HG03280 (cell line): ENCODE measurements around the gene FARP2.
"Not testable (repeated sequence)": the region's sequence is repeated elsewhere in the genome, so short reads cannot be mapped to it uniquely, and the experiment has no call there.

ENCODE experiments used
- ATAC-seq: cut with Tn5 transposase; IDR thresholded peaks from one replicate; pipeline ENCODE4 v1.9.1; 2021; ENCODE audit warnings: mild to moderate bottlenecking, moderate library complexity; ENCODE audit not compliant: unreplicated experiment

FARP2 gene

GRCh38 chr2:241359481-241360045 is 3.5 kb downstream of the FARP2 start:
- ATAC-seq: no peak

- ATAC-seq: no peak
These were observed 7.3 kb downstream of the FARP2 start for GRCh38 chr2:241363426-241363825.

DNA sequence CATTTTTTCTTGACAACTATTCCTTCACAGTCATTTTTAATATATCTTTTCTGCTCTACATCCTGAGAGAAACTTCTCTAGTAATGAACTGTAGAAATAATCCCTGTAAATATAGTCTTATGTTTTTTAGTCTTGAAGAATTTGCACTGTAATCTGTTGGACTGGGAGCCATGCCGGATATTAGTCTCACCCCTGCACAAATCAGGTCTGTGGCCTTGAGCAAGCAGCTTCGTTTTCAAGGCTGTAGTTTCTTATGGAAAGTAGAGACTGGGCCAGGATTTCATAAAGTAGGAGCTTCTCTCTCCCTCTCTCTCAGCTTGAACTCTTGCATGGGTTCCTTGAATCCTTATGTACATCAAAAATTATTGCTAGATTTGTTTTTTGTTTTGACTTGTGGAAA is 8.7 kb downstream of the FARP2 start:
- ATAC-seq: no peak

DNA sequence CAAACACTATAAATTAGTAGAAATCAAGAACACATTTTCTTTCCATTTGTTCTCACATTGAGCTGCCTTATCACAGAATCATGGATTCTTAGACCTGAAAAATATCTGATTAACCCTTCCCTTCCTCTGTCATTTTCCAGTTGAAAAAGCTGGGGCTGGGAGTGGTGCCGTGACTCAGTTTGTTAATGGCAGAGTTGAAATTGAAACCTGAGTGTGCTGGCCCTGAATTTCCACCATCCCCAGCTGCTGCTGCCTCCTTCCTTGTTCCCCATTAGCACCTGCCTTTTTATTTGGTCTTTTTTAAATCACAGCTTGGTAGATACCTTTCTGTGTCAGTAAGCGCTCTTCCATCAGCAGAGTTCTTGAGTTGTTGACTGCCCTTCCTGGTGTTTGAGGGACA is 10.6 kb downstream of the FARP2 start:
- no peak for ATAC-seq

- ATAC-seq: no peak
These were observed 12.6 kb downstream of the FARP2 start for GRCh38 chr2:241368643-241369042.

- no peak for ATAC-seq
These were observed 16.4 kb downstream of the FARP2 start for GRCh38 chr2:241372361-241372992.

DNA sequence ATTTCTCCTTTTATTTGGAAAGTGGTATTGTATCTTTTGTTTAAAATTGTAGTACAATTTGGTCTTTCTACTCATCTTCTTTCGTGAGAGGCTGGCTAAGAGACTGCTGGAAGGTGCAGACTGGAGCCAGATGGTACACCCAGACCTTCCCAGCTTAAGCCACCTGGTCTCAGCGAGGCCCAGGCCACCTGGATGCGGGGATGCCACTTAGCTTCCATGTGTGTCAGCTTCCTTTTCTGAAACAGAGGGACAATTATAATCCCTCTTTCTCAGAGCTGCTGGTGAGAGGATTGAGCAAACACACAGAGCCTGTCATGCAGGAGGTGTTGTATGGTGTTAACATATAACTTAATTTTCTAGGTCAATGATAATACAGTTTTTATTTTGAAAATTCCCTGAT is 17.4 kb downstream of the FARP2 start:
- no peak for ATAC-seq

DNA sequence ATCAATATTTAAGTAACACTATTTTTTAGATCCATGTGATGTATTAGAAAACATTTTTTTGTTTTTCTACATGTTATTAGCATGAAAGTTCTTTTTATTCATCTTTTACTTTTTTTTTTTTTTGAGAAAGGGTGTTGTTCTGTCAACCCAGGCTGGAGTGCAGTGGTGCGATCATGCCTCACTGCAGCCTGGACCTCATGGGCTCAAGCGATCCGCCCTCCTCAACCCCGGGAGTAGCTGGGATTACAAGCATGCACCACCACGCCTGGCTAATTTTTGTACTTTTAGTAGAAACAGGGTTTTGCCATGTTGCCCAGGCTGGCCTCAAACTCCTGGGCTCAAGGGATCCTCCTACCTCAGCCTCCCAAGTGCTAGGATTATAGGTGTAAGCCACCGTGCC is 17.8 kb downstream of the FARP2 start:
- ATAC-seq: not testable (repeated sequence)

DNA sequence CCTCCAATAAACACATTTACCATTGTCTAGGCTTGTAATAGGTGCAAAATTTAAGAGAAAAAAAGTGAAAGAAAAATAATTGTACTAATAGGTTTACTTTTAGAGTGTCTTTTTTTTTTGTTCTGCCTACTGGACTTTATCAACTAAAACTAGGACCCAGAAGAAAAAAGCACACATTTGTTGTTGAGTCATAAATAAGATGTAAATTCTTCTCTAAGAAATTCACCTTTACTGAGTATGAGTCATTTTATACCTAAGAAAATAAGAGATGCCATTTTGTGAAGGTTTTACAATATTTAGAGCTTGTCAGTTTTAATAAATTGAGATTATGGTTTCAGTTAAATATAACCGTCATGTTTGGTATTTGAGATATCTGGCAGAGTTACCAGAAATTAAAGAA is 19.2 kb downstream of the FARP2 start:
- no peak for ATAC-seq

- no peak for ATAC-seq
These were observed 20.7 kb downstream of the FARP2 start for GRCh38 chr2:241376808-241377207.

DNA sequence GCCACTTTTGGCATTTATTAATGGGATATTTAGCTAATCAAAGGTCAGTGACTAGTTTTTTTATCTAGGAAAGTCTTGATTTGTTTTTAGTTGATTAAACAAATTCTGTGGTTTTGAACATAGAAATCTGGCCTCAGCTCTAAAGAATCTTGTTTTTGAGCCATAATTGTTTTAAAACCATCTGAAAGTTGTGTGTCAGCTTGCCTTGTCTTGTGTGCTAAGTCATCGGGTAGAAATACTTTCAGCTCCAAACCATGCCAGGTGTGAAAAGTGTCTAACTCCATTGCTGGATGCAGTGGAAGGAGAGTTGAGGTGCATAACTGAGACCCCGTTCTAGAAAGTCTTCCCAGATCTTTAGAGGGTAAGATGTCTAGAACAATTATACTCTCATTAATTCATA is 22.7 kb downstream of the FARP2 start:
- no peak for ATAC-seq

GRCh38 chr2:241379481-241380480 is 23.7 kb downstream of the FARP2 start:
- no peak for ATAC-seq

DNA sequence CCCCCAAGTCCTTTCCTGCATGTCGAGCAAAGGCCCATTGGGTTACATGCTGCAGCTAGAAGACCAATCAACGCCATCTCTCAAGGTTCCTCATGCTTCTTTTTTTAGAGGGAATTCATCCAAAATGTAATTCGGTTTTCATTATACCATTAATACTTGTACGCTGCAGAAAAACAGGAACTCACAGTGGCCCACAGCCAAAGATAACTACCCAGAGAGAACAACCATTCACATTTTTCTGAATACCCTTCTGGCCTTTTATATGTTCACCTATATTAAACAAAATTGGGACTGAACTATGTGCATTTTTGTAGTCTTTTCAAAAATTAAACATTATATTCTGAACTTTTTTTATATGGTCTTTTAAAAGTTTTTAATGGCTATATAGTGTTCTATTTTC is 25.8 kb downstream of the FARP2 start:
- no peak for ATAC-seq

- ATAC-seq: not testable (repeated sequence)
These were observed 29.4 kb downstream of the FARP2 start for GRCh38 chr2:241385450-241385849.

DNA sequence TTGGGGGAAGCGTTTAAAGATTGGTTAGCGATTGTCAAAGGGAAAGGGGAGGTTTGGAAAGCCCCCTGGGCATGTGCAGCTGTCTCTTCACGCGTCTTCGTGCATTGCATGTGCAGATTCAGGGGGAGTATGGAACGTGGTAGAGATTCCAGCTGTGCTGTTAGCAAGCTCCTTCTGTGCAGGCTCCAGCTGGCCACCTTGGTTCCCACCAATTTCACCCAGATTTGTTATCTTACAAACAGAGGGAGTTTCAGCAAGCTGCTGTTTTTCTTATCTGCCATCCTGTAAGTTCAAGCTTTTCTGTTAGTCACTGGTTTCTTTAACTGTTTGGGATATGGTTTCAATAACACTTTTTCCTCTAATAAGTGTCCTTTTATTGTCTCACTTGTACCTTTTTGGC is 30.4 kb downstream of the FARP2 start:
- no peak for ATAC-seq

DNA sequence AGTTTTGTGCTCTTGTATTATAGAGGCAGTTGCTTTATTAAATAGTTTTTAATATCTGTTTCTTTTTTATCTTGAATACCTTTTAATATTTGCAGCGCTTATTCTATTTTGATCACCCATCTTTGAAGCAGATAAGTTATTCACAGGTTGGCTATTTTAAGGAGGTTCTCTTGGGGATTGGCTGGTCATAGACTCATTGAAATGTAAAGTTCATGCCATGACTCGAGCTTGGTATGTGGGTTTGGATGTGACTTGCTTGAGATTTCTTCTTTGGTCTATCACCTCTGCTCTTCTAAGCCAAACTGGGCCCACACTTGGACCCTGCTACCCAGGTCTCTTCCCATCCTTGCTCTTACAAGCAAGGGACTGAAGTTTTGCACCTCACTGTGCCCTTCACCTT is 33.6 kb downstream of the FARP2 start:
- no peak for ATAC-seq

GRCh38 chr2:241390301-241391206 is 34.5 kb downstream of the FARP2 start:
- peak; percentile 57 for ATAC-seq

- ATAC-seq: peak; percentile 55
These were observed 36.0 kb downstream of the FARP2 start for GRCh38 chr2:241391892-241392665.

GRCh38 chr2:241392753-241393152 is 36.7 kb downstream of the FARP2 start:
- ATAC-seq: not testable (repeated sequence)
